Fibroblast of lung (primary cell): Measurements from ENCODE around the gene MSL2.

ENCODE experiments used
- CTCF ChIP-seq, 2 donors: IDR thresholded peaks in 1 of 2; conservative IDR thresholded peaks in 1 of 2; 1 replicate in 1 of 2; 2 replicates in 1 of 2; pipeline ENCODE4 v1.5.1; 2011 to 2012; ENCODE audit warnings: low read length in 2 of 2, control low read depth in 1 of 2, inconsistent platforms in 1 of 2, low read depth in 1 of 2, mild to moderate bottlenecking in 1 of 2
- EZH2 ChIP-seq: IDR thresholded peaks from 2 replicates; pipeline ENCODE4 v1.5.1; 2012; ENCODE audit warnings: low read length, control low read depth, mild to moderate bottlenecking; ENCODE audit errors: missing control alignments

- TF ChIP-seq CTCF (conservative IDR thresholded peaks at IDR 0.05 in 1 of 2, IDR thresholded peaks at IDR 0.05 in 1 of 2; ENCODE audit: low read depth in 1 of 2, low read length in 2 of 2), result no peak
- no peak for TF ChIP-seq EZH2
Measured at GRCh38 chr3:136232413-136232812, 36.3 kb upstream of the MSL2 start.
